Chondrocyte (in vitro differentiated cells): ENCODE data around the gene RELA. TPM values are rescaled to one million over a fixed set of nuclear protein-coding genes. Genes with fewer than 3 reads are reported as not detected.

Experiments
- DNase-seq: peaks from one replicate; pipeline ENCODE4 v3.0.0; 2021; ENCODE audit warnings: mixed read lengths, low spot score
- H3K27ac Mint-ChIP-seq: one replicate; pipeline ENCODE4 v1.8.0; 2021; ENCODE audit warnings: mild to moderate bottlenecking, moderate library complexity, mixed read lengths; ENCODE audit not compliant: unreplicated experiment
- H3K27me3 Mint-ChIP-seq: 2 replicates; pipeline ENCODE4 v1.8.0; 2021; ENCODE audit warnings: low read depth, mixed read lengths
- H3K36me3 Mint-ChIP-seq: 2 replicates; pipeline ENCODE4 v1.8.0; 2021; ENCODE audit warnings: low read depth, mixed read lengths
- H3K4me1 Mint-ChIP-seq: 2 replicates; pipeline ENCODE4 v1.8.0; 2021; ENCODE audit warnings: low read depth, mild to moderate bottlenecking, mixed read lengths
- H3K4me3 Mint-ChIP-seq: one replicate; pipeline ENCODE4 v1.8.0; 2021; ENCODE audit warnings: mild to moderate bottlenecking, moderate library complexity, mixed read lengths; ENCODE audit not compliant: unreplicated experiment
- H3K9me3 Mint-ChIP-seq: 2 replicates; pipeline ENCODE4 v1.8.0; 2021; ENCODE audit warnings: low read depth, mixed read lengths
- CTCF ChIP-seq: fragments of 200-600 bp; sonication (generic); IDR thresholded peaks from 2 replicates; pipeline ENCODE4 v1.5.0; 2021; ENCODE audit warnings: antibody characterized with exemption, mild to moderate bottlenecking, moderate library complexity
- total RNA-seq: library from RNA; stranded (reverse); gene quantifications from 3 replicates; pipeline ENCODE4 v1.2.1, GENCODE V29; 2021

RELA gene
- total RNA-seq, 1 donor from 2014 or later = 72.7 TPM

GRCh38 chr11:65653229-65654225 is 9.2 kb downstream of the RELA start:
- TF ChIP-seq CTCF = no peak
- DNase-seq = no peak
- peak overlapping the region; percentile 83 for H3K4me3 Mint-ChIP-seq
- H3K27ac Mint-ChIP-seq = peak overlapping the region; percentile 98
- H3K4me1 Mint-ChIP-seq = peaks cover 26% of the 10 kb centered on the region
- peaks cover 21% of the 10 kb centered on the region for H3K36me3 Mint-ChIP-seq
- no peaks in the 10 kb centered on the region for H3K9me3 Mint-ChIP-seq
- no peaks in the 10 kb centered on the region for H3K27me3 Mint-ChIP-seq

- Mint-ChIP-seq H3K27me3 (no peaks in the 10 kb centered on the region), H3K9me3 (no peaks in the 10 kb centered on the region), H3K36me3 (peaks cover 19% of the 10 kb centered on the region), H3K27ac (peak overlapping the region; percentile 98), H3K4me1 (peaks cover 27% of the 10 kb centered on the region), H3K4me3 (peak overlapping the region; percentile 83)
- peak; percentile 29 for TF ChIP-seq CTCF
- peak; percentile 97 for DNase-seq
Measured at GRCh38 chr11:65652511-65653228, 10.0 kb downstream of the RELA start.

- Mint-ChIP-seq H3K9me3 (no peaks in the 10 kb centered on the region), H3K27me3 (no peaks in the 10 kb centered on the region), H3K4me3 (peak overlapping the region; percentile 68), H3K4me1 (peaks cover 28% of the 10 kb centered on the region), H3K27ac (peak overlapping the region; percentile 82), H3K36me3 (peaks cover 11% of the 10 kb centered on the region)
- no peak for TF ChIP-seq CTCF
- no peak for DNase-seq
Measured at GRCh38 chr11:65651589-65652510, 10.9 kb downstream of the RELA start.

GRCh38 chr11:65651339-65651588 is 11.5 kb downstream of the RELA start:
- Mint-ChIP-seq H3K36me3 (peaks cover 8% of the 10 kb centered on the region), H3K27me3 (no peaks in the 10 kb centered on the region), H3K4me3 (no peak overlapping the region), H3K27ac (peak overlapping the region; percentile 82), H3K9me3 (no peaks in the 10 kb centered on the region), H3K4me1 (peaks cover 28% of the 10 kb centered on the region)
- no peak for TF ChIP-seq CTCF
- no peak for DNase-seq
